Measurements from ENCODE around the gene SUPT3H. TPM values are rescaled to one million over a fixed set of nuclear protein-coding genes. Genes with fewer than 3 reads are reported as not detected.

SUPT3H gene
- polyA plus RNA-seq, 3 donors, result 2.4 to 3.5 (median 2.5) TPM

DNA sequence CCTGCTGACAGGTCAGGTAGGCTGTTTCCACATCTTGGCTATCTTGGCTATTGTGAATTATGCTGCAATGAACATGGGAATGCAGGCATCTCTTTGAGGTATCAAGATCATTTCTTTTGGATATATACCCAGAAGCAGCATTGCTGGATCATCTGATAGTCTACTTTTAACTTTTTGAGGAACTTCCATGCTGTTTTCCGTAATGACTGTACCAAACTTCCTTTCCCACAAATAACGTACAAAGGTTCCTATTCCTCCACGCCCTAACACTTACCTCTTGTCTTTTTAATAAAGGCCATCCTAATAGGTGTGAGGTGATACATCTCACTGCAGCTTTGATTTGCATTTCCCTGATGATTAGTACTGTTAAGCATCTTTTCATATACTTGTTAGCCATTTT is 388.3 kb downstream of the SUPT3H start:
- H3K79me2 ChIP-seq (ENCODE audit: insufficient read depth, low read length), result no peaks in the 10 kb centered on the region
- H3K36me3 Mint-ChIP-seq, result no peaks in the 10 kb centered on the region
- H3K27me3 Mint-ChIP-seq (ENCODE audit: low read depth in 3 of 3), result peaks cover 0 to 5% (median 0%) of the 10 kb centered on the region in 3 donors
- H3K4me1 Mint-ChIP-seq, result no peaks in the 10 kb centered on the region
- no peaks in the 10 kb centered on the region for H3K9me3 ChIP-seq (replicated peaks in 1 of 2; ENCODE audit: control insufficient read depth in 1 of 2, insufficient read depth in 1 of 2, low read length in 2 of 2)
- peaks cover 0 to 5% (median 0%) of the 10 kb centered on the region in 7 donors for H3K9me3 Mint-ChIP-seq
- intact Hi-C loops (cut with micrococcal nuclease), result no loop called here
- no peak overlapping the region for H3K4me3 Mint-ChIP-seq
- TF ChIP-seq, protein P1, sequence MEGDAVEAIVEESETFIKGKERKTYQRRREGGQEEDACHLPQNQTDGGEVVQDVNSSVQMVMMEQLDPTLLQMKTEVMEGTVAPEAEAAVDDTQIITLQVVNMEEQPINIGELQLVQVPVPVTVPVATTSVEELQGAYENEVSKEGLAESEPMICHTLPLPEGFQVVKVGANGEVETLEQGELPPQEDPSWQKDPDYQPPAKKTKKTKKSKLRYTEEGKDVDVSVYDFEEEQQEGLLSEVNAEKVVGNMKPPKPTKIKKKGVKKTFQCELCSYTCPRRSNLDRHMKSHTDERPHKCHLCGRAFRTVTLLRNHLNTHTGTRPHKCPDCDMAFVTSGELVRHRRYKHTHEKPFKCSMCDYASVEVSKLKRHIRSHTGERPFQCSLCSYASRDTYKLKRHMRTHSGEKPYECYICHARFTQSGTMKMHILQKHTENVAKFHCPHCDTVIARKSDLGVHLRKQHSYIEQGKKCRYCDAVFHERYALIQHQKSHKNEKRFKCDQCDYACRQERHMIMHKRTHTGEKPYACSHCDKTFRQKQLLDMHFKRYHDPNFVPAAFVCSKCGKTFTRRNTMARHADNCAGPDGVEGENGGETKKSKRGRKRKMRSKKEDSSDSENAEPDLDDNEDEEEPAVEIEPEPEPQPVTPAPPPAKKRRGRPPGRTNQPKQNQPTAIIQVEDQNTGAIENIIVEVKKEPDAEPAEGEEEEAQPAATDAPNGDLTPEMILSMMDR (IDR thresholded peaks at IDR 0.05), result no peak
- H3K4me1 ChIP-seq (ENCODE audit: control insufficient read depth in 1 of 2, insufficient read depth in 2 of 2, low read length in 2 of 2), result no peaks in the 10 kb centered on the region
- no peak overlapping the region for H2AFZ ChIP-seq (ENCODE audit: insufficient read depth, low read depth, low read length, poor library complexity, severe bottlenecking)
- no CpG with 5 or more reads among the region's 3 CpGs for WGBS (ENCODE audit: insufficient coverage)
- H3K9ac ChIP-seq (ENCODE audit: insufficient read depth, low read length, poor library complexity, severe bottlenecking), result no peak overlapping the region
- no peak for DNase-seq
- H3K4me2 ChIP-seq (replicated peaks; ENCODE audit: extremely low read depth, low read length, poor library complexity, severe bottlenecking), result no peak overlapping the region
- H3K27ac ChIP-seq (ENCODE audit: low read depth in 1 of 2, low read length in 2 of 2), result no peak overlapping the region
- H3K27ac Mint-ChIP-seq, result no peak overlapping the region
- no peak overlapping the region for H3K4me3 ChIP-seq (replicated peaks in 1 of 3; ENCODE audit: low read depth in 2 of 3, low read length in 3 of 3)
- H4K20me1 ChIP-seq (ENCODE audit: insufficient read depth, low read length), result no peaks in the 10 kb centered on the region
- no peaks in the 10 kb centered on the region for H3K27me3 ChIP-seq (ENCODE audit: control insufficient read depth in 2 of 2, insufficient read depth in 2 of 2, low read length in 2 of 2)
- no peaks in the 10 kb centered on the region for H3K36me3 ChIP-seq (replicated peaks in 1 of 2; ENCODE audit: control insufficient read depth in 1 of 2, insufficient read depth in 2 of 2, low read length in 2 of 2)

DNA sequence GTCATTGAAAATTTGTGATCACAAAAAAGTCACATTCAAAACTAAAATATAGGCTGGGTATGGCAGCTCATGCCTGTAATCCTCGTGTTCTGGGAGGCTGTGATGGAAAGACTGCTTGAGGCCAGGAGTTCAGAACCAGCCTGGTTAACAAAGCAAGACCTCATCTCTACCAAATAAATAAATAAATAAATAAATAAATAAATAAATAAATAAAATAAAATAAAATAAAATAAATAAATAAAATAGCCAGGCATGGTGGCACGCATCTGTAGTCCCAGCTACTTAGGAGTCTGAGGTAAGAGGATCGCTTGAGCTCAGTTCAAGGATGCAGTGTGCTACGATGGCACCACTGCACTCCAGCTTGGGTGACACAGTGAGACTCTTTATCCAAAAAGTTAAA is 392.7 kb downstream of the SUPT3H start:
- H3K27ac Mint-ChIP-seq, result no peak overlapping the region
- H3K9me3 ChIP-seq (replicated peaks in 1 of 2; ENCODE audit: control insufficient read depth in 1 of 2, insufficient read depth in 1 of 2, low read length in 2 of 2), result no peaks in the 10 kb centered on the region
- no peak overlapping the region for H3K27ac ChIP-seq (ENCODE audit: low read depth in 1 of 2, low read length in 2 of 2)
- no peaks in the 10 kb centered on the region for H3K4me1 Mint-ChIP-seq
- H3K4me3 Mint-ChIP-seq, result no peak overlapping the region
- no peak for DNase-seq
- no peak overlapping the region for H2AFZ ChIP-seq (ENCODE audit: insufficient read depth, low read depth, low read length, poor library complexity, severe bottlenecking)
- H3K36me3 Mint-ChIP-seq, result no peaks in the 10 kb centered on the region
- H3K36me3 ChIP-seq (replicated peaks in 1 of 2; ENCODE audit: control insufficient read depth in 1 of 2, insufficient read depth in 2 of 2, low read length in 2 of 2), result no peaks in the 10 kb centered on the region
- H3K27me3 Mint-ChIP-seq (ENCODE audit: low read depth in 3 of 3), result peaks cover 0 to 3% (median 0%) of the 10 kb centered on the region in 3 donors
- intact Hi-C loops (cut with micrococcal nuclease), result no loop called here
- H3K4me3 ChIP-seq (replicated peaks in 1 of 3; ENCODE audit: low read depth in 2 of 3, low read length in 3 of 3), result no peak overlapping the region
- TF ChIP-seq, protein P1 (IDR thresholded peaks at IDR 0.05), result no peak
- 100% methylated on average over 1 of the region's 4 CpGs for WGBS (ENCODE audit: insufficient coverage)
- H3K79me2 ChIP-seq (ENCODE audit: insufficient read depth, low read length), result no peaks in the 10 kb centered on the region
- H3K9me3 Mint-ChIP-seq, result no peaks in the 10 kb centered on the region
- H3K27me3 ChIP-seq (ENCODE audit: control insufficient read depth in 2 of 2, insufficient read depth in 2 of 2, low read length in 2 of 2), result no peaks in the 10 kb centered on the region
- no peak overlapping the region for H3K9ac ChIP-seq (ENCODE audit: insufficient read depth, low read length, poor library complexity, severe bottlenecking)
- no peaks in the 10 kb centered on the region for H3K4me1 ChIP-seq (ENCODE audit: control insufficient read depth in 1 of 2, insufficient read depth in 2 of 2, low read length in 2 of 2)
- no peaks in the 10 kb centered on the region for H4K20me1 ChIP-seq (ENCODE audit: insufficient read depth, low read length)
- no peak overlapping the region for H3K4me2 ChIP-seq (replicated peaks; ENCODE audit: extremely low read depth, low read length, poor library complexity, severe bottlenecking)
